Panc1 (cell line): ENCODE data around the gene TMEM165.

Experiments used
- CTCF ChIP-seq: fragments of 450-650 bp; IDR thresholded peaks from 2 replicates; pipeline ENCODE4 v1.5.1; 2017; ENCODE audit warnings: mild to moderate bottlenecking
- POLR2AphosphoS5 ChIP-seq: IDR thresholded peaks from 2 replicates; pipeline ENCODE4 v1.6.1; 2012; ENCODE audit warnings: mild to moderate bottlenecking, low read depth, low read length, moderate library complexity
- REST ChIP-seq, 2 experiments: IDR thresholded peaks; 2 replicates each; pipeline ENCODE4 v1.6.1; 2011 to 2012; ENCODE audit warnings: low read depth in 2 of 2, control low read depth in 1 of 2, low read length in 1 of 2, mild to moderate bottlenecking in 1 of 2, moderate library complexity in 1 of 2; ENCODE audit not compliant: insufficient read depth in 1 of 2

- TF ChIP-seq CTCF, result no peak
- TF ChIP-seq POLR2AphosphoS5, result no peak
- TF ChIP-seq REST (IDR thresholded peaks at IDR 0.05; ENCODE audit: insufficient read depth in 1 of 2, low read depth in 2 of 2, low read length in 1 of 2), result no peak
These were observed 10.5 kb upstream of the TMEM165 start for GRCh38 chr4:55385201-55385649.
